Endometrial microvascular endothelial cells (primary cell): ENCODE measurements around the gene NFAT5. TPM values are rescaled to one million over a fixed set of nuclear protein-coding genes. Genes with fewer than 3 reads are reported as not detected.
"Not testable (repeated sequence)": the region's sequence is repeated elsewhere in the genome, so short reads cannot be mapped to it uniquely, and the experiment has no call there.

Source experiments
- in situ Hi-C: cut with HindIII; loops from 2 replicates; pipeline ENCODE4 v1.10.0; 2017; ENCODE audit warnings: low sequenced_read_pairs, low pct_unique_long_range_greater_than_20kb; ENCODE audit errors: inconsistent ontology term
- total RNA-seq: library from RNA; depleted of rRNA; stranded (reverse); fragments of >200 nt; gene quantifications from one replicate; pipeline ENCODE4 v1.2.3, GENCODE V29; 2015; ENCODE audit errors: inconsistent ontology term

Gene NFAT5
- total RNA-seq, 1 donor from 2014 or later = 17.7 TPM

- in situ Hi-C loops = no loop called here
Observed at GRCh38 chr16:69720822-69721430, 155.2 kb downstream of the NFAT5 start.

DNA sequence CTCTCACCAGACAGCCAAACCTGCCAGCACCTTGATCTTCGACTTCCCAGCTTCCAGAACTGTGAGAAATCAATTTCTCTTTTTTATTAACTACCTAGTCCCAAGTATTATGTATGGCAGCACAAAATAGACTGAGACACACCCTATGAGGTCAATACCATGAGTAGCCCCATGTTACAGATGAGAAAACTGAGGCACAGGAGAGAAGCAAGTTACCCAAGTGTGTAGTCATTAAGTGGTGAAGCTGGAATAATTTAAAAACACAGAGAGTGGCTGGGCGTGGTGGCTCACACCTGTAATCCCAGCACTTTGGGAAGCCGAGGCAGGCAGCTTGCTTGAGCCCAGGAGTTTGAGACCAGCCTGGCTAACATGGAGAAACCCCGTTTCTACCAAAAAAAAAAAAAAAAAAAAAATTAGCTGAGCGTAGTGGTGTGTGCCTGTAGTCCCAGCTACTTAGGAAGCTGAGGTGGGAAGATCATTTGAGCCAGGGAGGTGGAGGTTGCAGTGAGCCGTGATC lies 155.7 kb downstream of the NFAT5 start:
- in situ Hi-C loops = no loop called here

GRCh38 chr16:69724414-69724873 lies 158.7 kb downstream of the NFAT5 start:
- in situ Hi-C loops = no loop called here

- in situ Hi-C loops = no loop called here
Observed at GRCh38 chr16:69724981-69725479, 159.3 kb downstream of the NFAT5 start.

GRCh38 chr16:69725480-69726312 lies 159.9 kb downstream of the NFAT5 start:
- in situ Hi-C loops = no loop called here

GRCh38 chr16:69726313-69727060 lies 160.7 kb downstream of the NFAT5 start, which contains the start of gene NQO1:
NQO1 (minus strand) TSS chr16:69726560; CDS start chr16:69726439, 121 bp downstream.
- in situ Hi-C loops = no loop called here

GRCh38 chr16:69727916-69728270 lies 162.1 kb downstream of the NFAT5 start:
- in situ Hi-C loops = no loop called here

GRCh38 chr16:69729030-69729429 lies 163.3 kb downstream of the NFAT5 start:
- in situ Hi-C loops = not testable (repeated sequence)

GRCh38 chr16:69731280-69731679 lies 165.5 kb downstream of the NFAT5 start:
- in situ Hi-C loops = not testable (repeated sequence)

- in situ Hi-C loops = no loop called here
Observed at GRCh38 chr16:69732101-69732500, 166.3 kb downstream of the NFAT5 start.

DNA sequence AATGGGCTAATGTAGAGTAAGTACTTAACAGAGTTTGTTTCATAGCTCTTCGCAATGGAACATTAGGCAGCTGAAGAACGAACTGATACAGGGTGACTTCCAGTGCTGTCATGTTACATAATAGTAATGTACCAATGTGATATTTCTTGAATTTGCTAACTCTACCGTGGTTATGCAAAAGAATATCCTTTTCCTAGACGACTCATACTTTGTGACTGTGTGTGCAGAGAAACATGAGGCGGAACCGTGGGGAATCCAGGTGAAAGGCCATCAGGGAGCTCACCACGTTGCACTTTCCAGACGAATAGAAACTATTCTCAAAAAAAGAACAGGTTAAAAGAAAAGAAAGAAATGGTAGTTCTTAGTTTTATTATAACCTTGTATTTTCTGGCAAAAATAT lies 175.8 kb downstream of the NFAT5 start:
- in situ Hi-C loops = no loop called here

DNA sequence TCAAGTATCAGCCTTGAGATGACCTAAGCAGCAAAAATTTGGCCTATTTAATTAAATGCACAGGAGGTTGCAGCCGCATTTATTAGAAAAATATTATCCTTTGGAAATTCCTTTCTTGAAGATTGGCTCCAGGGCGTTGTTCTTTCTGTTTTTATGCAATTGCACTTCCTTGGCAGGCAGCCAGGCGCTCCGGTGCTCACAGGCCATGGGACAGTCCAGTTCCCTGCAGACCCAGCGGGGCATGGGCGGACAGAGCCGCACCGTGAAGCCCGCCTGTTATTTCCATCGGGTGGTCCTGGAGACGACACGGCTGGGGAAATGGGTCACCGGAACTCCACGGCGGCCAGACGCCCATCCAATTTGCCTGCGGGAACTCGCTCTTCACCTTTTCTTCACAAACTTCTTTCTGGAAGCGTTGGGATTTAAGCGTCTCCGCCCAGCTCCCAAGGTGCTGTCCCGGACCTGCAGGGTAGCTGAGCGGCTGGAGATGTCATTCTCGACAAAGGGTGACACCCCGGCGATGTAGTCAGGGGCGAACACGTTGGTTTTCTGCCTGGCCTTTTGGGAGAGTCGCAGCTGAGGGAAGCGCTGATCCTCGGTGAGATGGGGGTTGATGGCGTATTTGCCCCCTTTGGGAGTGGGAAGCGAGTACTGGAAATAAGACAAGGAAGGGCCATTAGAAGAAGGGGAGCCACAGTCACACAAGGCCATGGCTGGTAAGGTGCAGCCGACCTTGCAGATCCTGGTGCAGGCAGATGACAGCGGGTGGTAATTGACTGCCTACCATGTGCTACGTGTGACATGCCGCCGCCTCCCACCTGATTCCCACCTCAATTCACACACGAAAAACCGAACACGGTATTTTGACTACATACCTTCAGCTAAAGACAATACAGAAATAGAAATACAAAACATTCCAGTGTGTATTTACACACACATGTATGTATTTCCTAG lies 176.5 kb downstream of the NFAT5 start:
- in situ Hi-C loops = no loop called here

DNA sequence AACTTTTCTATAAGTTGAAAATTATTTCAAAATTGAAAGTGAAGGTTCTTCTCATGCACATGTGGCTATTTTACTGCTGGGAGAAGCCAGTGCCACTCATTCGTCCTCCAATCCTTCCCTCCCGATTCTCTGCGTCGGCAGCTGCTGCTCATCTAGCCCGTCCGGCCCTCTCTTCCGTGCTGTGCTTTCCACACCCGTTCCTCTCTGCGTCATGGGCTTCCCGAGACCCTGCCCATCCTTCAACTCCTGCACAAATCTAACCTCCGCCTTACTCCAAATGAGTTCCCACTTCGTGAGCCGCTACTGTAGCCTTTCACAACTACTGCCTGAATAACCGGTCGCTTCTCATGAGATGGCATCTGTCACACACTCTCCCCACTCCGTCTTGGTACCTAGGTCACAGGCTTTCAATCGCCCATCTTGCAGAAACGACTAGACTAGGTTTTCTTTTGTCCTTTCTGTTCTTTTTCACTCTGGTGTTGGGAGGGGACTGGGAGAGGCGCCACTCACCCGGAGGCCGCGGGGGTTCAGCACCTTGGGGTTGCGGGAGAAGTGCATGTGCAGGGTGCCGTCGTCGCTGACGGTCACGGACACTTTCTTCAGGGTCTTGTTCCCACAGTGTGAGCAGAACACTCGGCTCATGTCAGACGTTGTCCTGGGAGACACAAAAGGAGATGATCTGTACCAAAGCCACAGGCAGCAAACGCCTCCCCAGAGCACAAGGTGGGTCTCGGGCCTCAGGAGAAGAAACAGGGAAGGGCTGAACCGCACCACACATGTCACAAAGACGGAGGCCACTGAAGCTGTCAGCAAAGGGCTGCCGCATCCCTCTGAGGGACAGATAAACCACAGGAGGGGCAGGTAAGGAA lies 178.8 kb downstream of the NFAT5 start:
- in situ Hi-C loops = no loop called here

DNA sequence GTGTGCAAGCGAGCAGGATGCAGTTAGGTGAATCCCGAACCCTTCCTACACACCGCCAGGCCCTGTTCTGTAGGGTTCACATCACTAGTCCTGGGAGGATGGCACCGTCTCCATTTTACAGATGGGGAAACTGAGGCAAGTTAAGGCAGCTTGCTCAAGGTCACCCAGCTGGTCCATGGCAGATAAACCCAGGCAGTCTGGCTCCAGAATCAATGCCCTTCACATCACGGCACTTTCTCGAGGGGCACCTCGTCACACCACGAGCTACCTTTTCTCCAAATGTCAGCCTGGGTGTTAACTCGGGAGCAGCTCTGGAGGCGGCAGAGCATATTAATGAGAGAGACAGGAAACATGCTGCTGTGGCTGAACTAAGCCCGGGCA lies 179.5 kb downstream of the NFAT5 start:
- in situ Hi-C loops = no loop called here

DNA sequence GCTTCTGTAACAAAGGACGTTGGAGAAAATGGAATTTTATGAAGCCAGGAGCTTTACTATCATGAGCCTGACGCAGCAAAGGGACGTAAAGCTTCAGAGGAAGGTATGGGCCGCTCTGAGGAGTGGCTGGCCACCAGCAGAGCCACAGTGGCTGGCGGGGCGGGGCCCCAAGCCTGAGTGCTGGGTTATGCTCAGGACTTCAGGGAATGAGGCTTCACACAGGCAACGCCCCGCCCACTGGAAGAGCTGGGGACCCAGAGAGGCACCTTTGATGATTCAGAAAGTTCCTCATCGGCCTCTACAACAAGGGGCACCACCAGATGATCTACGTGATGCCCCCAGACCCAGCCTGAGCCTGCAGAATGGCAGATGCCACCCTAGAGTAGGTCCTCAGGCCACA lies 180.2 kb downstream of the NFAT5 start:
- in situ Hi-C loops = no loop called here

- in situ Hi-C loops = no loop called here
Observed at GRCh38 chr16:69747115-69747514, 181.3 kb downstream of the NFAT5 start.

GRCh38 chr16:69748694-69749345 lies 183.1 kb downstream of the NFAT5 start:
- in situ Hi-C loops = no loop called here
